Measurements from ENCODE around the gene LSS. TPM values are rescaled to one million over a fixed set of nuclear protein-coding genes. Genes with fewer than 3 reads are reported as not detected.

Gene LSS
- total and polyA plus RNA-seq, 4 donors: 27.6 to 194 (median 89.3) TPM

DNA sequence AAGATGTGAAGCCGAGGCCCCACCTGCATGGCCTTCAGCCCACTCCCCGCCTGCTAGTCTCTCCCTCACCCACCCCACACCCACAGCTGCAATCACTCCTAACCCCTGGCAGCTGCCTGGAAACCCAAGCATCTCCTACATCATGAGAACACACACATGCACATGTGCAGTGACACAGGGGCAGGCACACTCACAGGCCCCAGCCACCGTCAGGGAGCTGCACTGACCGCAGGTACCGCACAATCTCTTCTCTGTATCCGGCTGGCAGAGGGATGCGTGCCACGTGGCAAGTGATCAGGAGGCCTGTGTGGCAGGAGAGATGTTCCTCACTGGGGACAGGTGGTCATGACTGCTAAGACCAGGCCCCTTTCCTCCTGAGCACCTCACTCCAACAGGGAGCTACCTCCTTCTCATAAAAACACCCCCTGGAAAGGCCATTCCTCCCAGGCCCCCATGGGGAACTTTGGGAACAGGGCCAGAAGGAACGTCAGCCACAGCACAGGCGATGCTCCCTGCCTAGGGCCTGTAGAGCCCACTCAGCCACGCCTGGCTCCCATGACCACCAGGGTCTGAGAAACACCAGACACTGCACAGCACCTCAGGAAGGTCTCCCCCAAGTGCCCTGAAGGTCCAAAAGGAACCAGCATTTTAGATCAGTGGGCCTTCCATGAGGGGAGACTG, 6.0 kb downstream of the LSS start:
- Histone ChIP-seq H3K27me3 (ENCODE audit: control insufficient read depth in 4 of 4, insufficient read depth in 4 of 4, low read length in 3 of 4) (no peaks in the 10 kb centered on the region), H3K9ac (ENCODE audit: low read depth in 1 of 2, low read length in 2 of 2) (no peak overlapping the region), H3K9me3 (ENCODE audit: control insufficient read depth in 4 of 4, low read length in 3 of 4) (no peaks in the 10 kb centered on the region), H3K36me3 (ENCODE audit: control insufficient read depth in 4 of 4, insufficient read depth in 3 of 4, low read depth in 1 of 4, low read length in 3 of 4) (peaks cover 2 to 26% (median 20%) of the 10 kb centered on the region in 4 donors), H3K4me1 (ENCODE audit: control insufficient read depth in 4 of 4, insufficient read depth in 4 of 4, low read length in 3 of 4) (peaks cover 2 to 31% (median 22%) of the 10 kb centered on the region in 4 donors), H3K4me3 (ENCODE audit: low read depth in 1 of 3, low read length in 3 of 3) (no peak overlapping the region), H3K27ac (ENCODE audit: low read depth in 1 of 2, low read length in 2 of 2) (no peak overlapping the region)
- 89% methylated on average over 11 of the region's 11 CpGs for WGBS
- no peak for DNase-seq (ENCODE audit: low spot score)
- no peak for TF ChIP-seq NR2F2 (IDR thresholded peaks at IDR 0.05)
- TF ChIP-seq SP1 (IDR thresholded peaks at IDR 0.05): no peak
- TF ChIP-seq, protein P1, sequence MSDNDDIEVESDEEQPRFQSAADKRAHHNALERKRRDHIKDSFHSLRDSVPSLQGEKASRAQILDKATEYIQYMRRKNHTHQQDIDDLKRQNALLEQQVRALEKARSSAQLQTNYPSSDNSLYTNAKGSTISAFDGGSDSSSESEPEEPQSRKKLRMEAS (IDR thresholded peaks at IDR 0.05): no peak
- no peak for TF ChIP-seq YY1 (IDR thresholded peaks at IDR 0.05)
- TF ChIP-seq RAD21 (IDR thresholded peaks at IDR 0.05): no peak
- no peak for TF ChIP-seq GABPA (IDR thresholded peaks at IDR 0.05 in 1 of 2, conservative IDR thresholded peaks at IDR 0.05 in 1 of 2)

DNA sequence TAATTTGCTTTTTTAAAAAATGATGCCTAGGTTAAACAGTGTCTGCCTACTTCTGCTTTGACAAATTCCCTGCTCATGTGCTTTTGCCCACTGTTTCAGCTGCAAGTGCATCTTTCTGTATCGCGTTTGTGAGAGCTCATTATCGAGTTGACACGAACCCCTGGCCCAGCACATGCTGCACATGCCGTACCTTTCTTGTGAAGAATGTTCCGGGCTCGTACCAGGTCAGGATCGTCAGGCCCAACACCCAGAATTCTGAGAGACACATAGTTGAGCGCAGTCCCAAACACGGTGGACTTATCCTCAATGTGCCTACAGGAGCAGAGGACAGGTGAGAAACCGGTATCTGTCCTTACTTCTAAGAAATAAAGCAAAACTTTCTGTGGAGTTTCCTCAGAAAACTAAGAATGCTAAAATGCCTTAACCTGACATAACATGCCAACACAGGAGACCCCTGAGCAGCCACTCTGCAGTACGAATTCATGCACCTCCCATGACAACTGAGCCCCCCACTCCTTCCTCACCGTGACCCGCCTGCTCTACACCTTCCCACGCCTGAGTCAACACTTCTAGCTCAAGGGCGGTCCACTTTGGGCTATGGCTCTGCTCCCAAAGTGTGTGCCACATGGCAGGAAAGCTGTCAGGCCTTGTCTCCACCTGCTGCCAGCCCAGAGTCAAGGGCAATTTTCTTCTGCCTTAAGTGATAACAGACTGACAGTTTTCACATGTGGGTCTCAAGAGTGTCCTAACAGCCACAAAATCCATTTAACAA, 6.7 kb downstream of the LSS start:
- TF ChIP-seq, protein P2, sequence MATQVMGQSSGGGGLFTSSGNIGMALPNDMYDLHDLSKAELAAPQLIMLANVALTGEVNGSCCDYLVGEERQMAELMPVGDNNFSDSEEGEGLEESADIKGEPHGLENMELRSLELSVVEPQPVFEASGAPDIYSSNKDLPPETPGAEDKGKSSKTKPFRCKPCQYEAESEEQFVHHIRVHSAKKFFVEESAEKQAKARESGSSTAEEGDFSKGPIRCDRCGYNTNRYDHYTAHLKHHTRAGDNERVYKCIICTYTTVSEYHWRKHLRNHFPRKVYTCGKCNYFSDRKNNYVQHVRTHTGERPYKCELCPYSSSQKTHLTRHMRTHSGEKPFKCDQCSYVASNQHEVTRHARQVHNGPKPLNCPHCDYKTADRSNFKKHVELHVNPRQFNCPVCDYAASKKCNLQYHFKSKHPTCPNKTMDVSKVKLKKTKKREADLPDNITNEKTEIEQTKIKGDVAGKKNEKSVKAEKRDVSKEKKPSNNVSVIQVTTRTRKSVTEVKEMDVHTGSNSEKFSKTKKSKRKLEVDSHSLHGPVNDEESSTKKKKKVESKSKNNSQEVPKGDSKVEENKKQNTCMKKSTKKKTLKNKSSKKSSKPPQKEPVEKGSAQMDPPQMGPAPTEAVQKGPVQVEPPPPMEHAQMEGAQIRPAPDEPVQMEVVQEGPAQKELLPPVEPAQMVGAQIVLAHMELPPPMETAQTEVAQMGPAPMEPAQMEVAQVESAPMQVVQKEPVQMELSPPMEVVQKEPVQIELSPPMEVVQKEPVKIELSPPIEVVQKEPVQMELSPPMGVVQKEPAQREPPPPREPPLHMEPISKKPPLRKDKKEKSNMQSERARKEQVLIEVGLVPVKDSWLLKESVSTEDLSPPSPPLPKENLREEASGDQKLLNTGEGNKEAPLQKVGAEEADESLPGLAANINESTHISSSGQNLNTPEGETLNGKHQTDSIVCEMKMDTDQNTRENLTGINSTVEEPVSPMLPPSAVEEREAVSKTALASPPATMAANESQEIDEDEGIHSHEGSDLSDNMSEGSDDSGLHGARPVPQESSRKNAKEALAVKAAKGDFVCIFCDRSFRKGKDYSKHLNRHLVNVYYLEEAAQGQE (IDR thresholded peaks at IDR 0.05): no peak
- TF ChIP-seq FOXA2 (IDR thresholded peaks at IDR 0.05): no peak
- TF ChIP-seq HNF4G (IDR thresholded peaks at IDR 0.05): no peak
- TF ChIP-seq JUND (IDR thresholded peaks at IDR 0.05): no peak
- no peak for TF ChIP-seq RAD21 (IDR thresholded peaks at IDR 0.05)
- TF ChIP-seq TAF1 (conservative IDR thresholded peaks at IDR 0.05): no peak
- TF ChIP-seq, protein P3, sequence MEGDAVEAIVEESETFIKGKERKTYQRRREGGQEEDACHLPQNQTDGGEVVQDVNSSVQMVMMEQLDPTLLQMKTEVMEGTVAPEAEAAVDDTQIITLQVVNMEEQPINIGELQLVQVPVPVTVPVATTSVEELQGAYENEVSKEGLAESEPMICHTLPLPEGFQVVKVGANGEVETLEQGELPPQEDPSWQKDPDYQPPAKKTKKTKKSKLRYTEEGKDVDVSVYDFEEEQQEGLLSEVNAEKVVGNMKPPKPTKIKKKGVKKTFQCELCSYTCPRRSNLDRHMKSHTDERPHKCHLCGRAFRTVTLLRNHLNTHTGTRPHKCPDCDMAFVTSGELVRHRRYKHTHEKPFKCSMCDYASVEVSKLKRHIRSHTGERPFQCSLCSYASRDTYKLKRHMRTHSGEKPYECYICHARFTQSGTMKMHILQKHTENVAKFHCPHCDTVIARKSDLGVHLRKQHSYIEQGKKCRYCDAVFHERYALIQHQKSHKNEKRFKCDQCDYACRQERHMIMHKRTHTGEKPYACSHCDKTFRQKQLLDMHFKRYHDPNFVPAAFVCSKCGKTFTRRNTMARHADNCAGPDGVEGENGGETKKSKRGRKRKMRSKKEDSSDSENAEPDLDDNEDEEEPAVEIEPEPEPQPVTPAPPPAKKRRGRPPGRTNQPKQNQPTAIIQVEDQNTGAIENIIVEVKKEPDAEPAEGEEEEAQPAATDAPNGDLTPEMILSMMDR (IDR thresholded peaks at IDR 0.05; ENCODE audit: low read depth, low read length, missing input control): no peak
- no peak for TF ChIP-seq RXRA (IDR thresholded peaks at IDR 0.05)
- TF ChIP-seq FOXA1 (IDR thresholded peaks at IDR 0.05): no peak
- TF ChIP-seq, protein P4, sequence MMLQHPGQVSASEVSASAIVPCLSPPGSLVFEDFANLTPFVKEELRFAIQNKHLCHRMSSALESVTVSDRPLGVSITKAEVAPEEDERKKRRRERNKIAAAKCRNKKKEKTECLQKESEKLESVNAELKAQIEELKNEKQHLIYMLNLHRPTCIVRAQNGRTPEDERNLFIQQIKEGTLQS (IDR thresholded peaks at IDR 0.05): no peak
- no peak for TF ChIP-seq NR2F2 (IDR thresholded peaks at IDR 0.05)
- TF ChIP-seq, protein P1 (IDR thresholded peaks at IDR 0.05): no peak
- no peak for TF ChIP-seq GABPA (IDR thresholded peaks at IDR 0.05 in 1 of 2, conservative IDR thresholded peaks at IDR 0.05 in 1 of 2)
- TF ChIP-seq, protein P5, sequence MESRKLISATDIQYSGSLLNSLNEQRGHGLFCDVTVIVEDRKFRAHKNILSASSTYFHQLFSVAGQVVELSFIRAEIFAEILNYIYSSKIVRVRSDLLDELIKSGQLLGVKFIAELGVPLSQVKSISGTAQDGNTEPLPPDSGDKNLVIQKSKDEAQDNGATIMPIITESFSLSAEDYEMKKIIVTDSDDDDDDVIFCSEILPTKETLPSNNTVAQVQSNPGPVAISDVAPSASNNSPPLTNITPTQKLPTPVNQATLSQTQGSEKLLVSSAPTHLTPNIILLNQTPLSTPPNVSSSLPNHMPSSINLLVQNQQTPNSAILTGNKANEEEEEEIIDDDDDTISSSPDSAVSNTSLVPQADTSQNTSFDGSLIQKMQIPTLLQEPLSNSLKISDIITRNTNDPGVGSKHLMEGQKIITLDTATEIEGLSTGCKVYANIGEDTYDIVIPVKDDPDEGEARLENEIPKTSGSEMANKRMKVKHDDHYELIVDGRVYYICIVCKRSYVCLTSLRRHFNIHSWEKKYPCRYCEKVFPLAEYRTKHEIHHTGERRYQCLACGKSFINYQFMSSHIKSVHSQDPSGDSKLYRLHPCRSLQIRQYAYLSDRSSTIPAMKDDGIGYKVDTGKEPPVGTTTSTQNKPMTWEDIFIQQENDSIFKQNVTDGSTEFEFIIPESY (IDR thresholded peaks at IDR 0.05): no peak
- no peak for TF ChIP-seq SP1 (IDR thresholded peaks at IDR 0.05)
- Histone ChIP-seq H3K9ac (ENCODE audit: low read depth in 1 of 2, low read length in 2 of 2) (no peak overlapping the region), H3K27ac (ENCODE audit: low read depth in 1 of 2, low read length in 2 of 2) (no peak overlapping the region), H3K4me3 (ENCODE audit: low read depth in 1 of 3, low read length in 3 of 3) (no peak overlapping the region), H3K36me3 (ENCODE audit: control insufficient read depth in 4 of 4, insufficient read depth in 3 of 4, low read depth in 1 of 4, low read length in 3 of 4) (peaks cover 2 to 31% (median 22%) of the 10 kb centered on the region in 4 donors), H3K27me3 (ENCODE audit: control insufficient read depth in 4 of 4, insufficient read depth in 4 of 4, low read length in 3 of 4) (no peaks in the 10 kb centered on the region), H3K9me3 (ENCODE audit: control insufficient read depth in 4 of 4, low read length in 3 of 4) (no peaks in the 10 kb centered on the region), H3K4me1 (ENCODE audit: control insufficient read depth in 4 of 4, insufficient read depth in 4 of 4, low read length in 3 of 4) (peaks cover 2 to 23% (median 16%) of the 10 kb centered on the region in 4 donors)
- 86% methylated on average over 16 of the region's 16 CpGs for WGBS
- DNase-seq (ENCODE audit: low spot score): no peak
